HUDEP-2 (cell line): ENCODE measurements around the gene RBFOX2.
A peak's percentile ranks its signal among the peaks of the same experiment; 100 is the strongest.

Experiments used
- DNase-seq, 76 experiments: peaks; one replicate each; lab custom pipeline; 2025; ENCODE audit not compliant: unreplicated experiment in 76 of 76; lab: John Stamatoyannopoulos, UW

The RBFOX2 gene

DNA sequence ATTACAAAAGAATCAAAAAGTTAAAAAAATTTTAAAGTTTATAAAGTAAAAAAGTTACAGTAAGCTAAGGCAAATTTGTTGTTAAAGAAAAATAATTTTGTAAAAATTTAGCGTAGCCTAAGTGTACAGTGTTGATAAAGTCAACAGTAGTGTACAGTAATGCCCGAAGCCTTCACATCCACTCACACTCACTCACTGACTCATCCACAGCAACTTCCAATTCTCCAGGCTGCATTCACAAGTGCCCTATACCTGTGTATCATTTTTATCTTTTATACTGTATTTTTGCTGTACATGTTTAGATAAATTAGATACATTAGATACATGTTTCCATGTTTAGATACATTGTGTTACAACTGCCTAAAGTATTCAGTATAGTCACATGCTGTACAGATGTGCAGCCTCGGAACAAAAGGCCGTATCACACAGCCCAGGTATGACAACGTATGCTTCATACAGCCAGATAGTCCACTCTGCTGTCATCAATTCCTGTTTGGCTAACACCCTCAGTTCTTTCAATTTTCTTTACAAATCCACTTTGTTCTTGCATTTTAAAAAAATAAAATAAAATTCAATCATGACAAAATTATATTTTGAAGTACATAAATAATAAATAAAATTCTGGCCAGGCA is 80.7 kb downstream of the RBFOX2 start:
- no peak for DNase-seq

- no peak for DNase-seq
Measured at GRCh38 chr22:35944458-35944857, 84.2 kb downstream of the RBFOX2 start.

GRCh38 chr22:35940166-35940565 is 88.5 kb downstream of the RBFOX2 start:
- DNase-seq = no peak

- no peak for DNase-seq
Measured at GRCh38 chr22:35938226-35938625, 90.4 kb downstream of the RBFOX2 start.

DNA sequence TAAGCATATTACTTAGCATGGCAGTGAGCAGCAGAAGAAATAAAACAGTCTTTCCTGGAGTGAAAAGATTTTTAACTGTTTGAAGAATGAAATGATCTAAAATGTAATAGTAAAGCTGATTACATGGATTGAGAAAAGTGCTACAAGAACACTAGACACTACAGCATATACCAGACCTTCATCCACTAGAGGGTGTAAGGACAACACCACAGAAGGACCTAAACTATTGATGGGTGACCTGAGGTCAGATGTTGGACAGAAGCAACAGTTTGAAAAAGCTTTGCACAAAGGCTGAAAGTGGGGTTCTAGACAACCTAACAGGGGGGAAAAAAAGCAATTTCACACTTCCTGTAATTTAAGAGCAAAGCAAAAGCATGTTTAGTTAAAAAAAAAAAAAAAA is 97.7 kb downstream of the RBFOX2 start:
- peak in 22 of 76 experiments; percentile 1 to 58 (median 16) for DNase-seq

DNA sequence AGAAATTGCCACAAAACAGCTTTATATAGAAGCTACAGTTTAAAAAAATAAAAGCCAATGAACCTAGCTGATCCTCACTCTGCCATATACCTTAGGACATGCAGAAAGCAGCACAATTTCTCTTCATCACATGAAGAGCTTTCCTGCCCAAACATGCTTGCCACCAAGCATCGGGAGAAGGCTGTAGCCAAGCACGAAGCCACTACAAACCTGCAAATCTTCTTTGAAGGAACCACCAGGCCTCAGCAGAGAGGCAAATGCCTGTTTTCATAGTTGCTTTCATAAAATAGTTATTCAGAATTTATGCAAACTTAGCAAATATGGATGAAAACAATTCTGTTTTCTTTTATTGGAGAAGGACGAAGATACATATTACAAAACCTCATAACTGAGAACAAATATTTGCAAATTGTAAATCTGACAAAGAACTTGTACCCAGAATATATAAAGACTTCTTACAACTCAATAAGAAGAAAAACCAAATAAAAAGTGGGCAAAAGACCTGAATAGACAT is 100.3 kb downstream of the RBFOX2 start:
- no peak for DNase-seq

GRCh38 chr22:35923026-35923425 is 105.6 kb downstream of the RBFOX2 start:
- no peak for DNase-seq

GRCh38 chr22:35921777-35922176 is 106.8 kb downstream of the RBFOX2 start:
- DNase-seq = peak in 39 of 76 experiments; percentile 2 to 54 (median 26)

GRCh38 chr22:35921044-35921443 is 107.6 kb downstream of the RBFOX2 start:
- no peak for DNase-seq

GRCh38 chr22:35919002-35919542 is 109.6 kb downstream of the RBFOX2 start:
- DNase-seq = no peak

DNA sequence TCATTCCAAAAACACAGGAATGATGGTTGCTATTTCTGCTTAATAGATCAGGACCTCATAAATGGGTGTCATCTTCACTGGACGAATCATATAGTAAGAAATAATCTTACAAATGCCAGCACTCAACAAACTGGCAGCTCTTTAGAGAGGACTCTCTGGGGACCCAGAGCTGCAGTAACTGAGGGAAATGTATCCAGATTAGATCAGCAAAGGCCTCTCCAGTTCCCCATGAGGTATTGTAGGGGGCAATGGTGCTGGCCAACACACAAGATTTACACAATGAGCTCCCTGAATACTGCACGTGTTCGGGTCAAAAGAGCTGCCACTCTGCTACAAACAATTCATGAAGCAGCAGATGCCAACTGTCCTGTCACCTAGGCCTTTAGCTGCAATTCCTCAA is 110.2 kb downstream of the RBFOX2 start:
- DNase-seq = no peak

GRCh38 chr22:35917651-35918050 is 111.0 kb downstream of the RBFOX2 start:
- DNase-seq = no peak

- DNase-seq = no peak
Measured at GRCh38 chr22:35915477-35916013, 113.1 kb downstream of the RBFOX2 start.

DNA sequence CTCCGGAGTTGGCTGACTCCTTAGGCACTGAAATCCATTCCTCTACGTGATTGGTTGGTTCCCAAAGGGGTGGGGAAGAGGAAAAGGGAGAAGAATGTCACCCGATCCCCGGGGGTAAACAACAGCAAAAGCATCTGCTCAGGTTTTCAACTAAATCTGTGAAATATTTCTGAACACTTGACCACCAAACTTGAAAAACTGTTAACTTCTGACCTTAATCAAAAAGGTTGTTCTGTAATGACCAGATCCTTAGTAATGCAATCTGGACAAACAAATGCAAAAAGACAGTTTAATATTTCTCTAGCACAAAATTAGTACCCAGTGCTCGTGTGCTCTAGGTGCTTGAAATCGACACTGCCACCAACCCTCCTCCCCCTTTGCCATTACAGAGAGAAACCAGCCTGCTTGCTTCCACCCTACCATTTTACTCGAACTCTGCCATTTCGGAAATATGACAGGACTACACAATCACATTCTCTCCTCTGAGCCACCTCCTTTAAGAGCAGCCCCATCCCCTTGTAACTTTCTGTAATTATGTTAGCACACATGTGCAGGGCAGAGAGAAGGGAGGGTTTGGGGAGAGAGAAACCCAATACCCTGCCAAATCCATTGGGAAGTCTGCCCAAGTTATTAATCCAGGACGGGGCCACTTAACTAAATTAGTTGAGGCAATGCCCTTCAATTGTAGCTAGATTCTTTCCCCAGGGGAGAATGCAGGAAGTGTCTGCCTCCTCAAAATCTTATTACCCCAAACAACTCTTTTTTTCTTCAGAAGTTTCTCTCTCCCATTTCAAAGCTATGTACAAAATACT is 113.8 kb downstream of the RBFOX2 start:
- no peak for DNase-seq

DNA sequence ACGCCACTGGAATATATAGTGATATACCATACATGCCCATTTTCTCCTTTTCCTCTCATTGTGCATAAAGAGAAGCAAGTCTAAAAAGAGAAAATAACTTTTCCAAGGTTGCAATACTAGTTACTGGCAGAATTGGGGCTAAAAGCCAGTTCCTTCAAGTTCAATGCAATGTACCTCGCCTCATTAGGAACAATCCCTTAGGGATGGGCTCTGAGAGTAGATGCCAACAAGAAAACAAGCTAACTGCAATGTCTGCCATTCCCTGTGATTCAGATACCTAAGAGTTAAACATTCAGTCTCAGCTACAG is 114.3 kb downstream of the RBFOX2 start:
- no peak for DNase-seq

- DNase-seq = no peak
Measured at GRCh38 chr22:35913925-35914324, 114.7 kb downstream of the RBFOX2 start.

DNA sequence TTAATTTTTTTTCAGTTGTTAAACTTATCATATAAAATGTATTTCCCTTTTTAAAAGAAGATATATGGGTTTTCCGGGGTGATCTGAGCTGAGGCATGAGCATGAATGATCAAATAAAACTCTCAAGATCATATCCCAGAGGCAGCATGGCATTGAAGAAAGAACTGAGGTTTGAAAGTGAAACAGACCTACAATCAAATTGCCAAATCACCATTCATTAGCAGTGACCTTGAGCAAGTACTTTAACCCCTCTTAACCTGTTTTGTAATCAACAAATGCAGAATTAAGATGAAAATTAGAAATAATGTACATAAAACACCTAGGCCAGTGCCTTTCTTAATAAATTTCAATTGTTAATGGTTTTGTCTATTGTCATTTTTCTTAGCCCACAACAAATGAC is 116.0 kb downstream of the RBFOX2 start:
- no peak for DNase-seq

- no peak for DNase-seq
Measured at GRCh38 chr22:35911877-35912276, 116.7 kb downstream of the RBFOX2 start.

DNA sequence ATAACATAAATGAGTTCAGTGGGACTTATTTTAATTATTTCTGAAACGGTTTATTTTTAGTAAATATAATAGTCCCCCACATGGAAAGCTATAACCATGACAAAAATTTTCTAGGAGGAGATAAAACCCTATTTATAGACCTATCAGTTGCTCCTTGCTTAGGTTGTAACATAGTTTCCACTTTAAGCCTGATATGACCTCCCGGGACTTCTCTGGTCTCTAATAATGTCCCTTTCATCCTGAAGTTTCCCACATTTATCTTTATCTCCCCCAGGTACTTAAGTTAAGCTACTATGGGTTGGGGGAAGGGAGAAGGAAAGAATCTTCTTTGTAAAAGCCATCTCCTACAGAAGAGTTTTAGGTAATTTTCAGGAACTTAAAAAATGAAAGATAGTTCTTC is 117.7 kb downstream of the RBFOX2 start:
- no peak for DNase-seq

DNA sequence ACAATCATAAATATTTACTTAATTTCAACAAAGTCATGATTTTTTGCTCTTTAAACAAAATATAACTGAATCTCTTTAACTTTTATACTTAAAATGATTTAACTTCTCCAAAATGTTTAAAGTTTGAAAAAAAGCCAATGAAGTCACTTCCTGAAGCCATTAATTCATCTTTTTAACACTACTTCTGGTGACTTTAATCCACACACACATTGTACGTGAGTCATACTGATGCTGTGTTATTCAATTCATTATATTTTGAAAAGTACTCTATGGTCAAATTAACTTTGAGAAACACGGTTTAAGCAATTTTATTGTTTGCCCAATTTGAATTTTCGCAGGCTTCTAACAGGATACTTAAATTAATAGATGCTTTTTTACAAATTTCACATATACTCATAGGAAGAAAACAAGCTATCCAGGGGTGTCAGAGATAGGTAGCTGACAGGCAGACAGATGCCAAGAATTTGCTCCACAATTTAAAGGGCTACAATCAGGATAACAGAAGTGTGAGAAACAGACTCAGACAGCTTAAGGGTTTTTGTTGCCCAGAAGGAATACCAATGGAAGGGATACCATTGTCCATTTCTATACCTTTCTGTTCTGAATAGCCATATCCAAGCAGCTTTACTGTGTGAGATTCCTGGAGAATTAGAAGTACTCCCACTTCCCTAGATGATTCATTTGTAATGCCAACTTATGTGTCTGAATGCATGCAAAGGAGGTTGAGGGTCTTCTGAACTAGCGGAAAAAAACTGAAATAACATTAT is 118.4 kb downstream of the RBFOX2 start:
- DNase-seq = no peak

- DNase-seq = no peak
Measured at GRCh38 chr22:35905894-35906293, 122.7 kb downstream of the RBFOX2 start.
